HepG2 (cell line): ENCODE measurements around the gene B4GALT1. TPM values are rescaled to one million over a fixed set of nuclear protein-coding genes. Genes with fewer than 3 reads are reported as not detected.

ENCODE experiments used
- HMGA1 ChIP-seq: sonication (generic); formaldehyde crosslinking; conservative IDR thresholded peaks from 2 replicates; pipeline ENCODE4 v1.4.0; 2020; ENCODE audit warnings: missing genetic modification reagents
- MBNL3 ChIP-seq: fragments of 250-450 bp; sonication (Bioruptor Pico); conservative IDR thresholded peaks from 2 replicates; pipeline ENCODE4 v1.8.0; 2022; ENCODE audit warnings: mild to moderate bottlenecking, inconsistent platforms
- MTA1 ChIP-seq: sonication (generic); formaldehyde crosslinking; IDR thresholded peaks from 2 replicates; pipeline ENCODE4 v1.4.0; 2020; ENCODE audit warnings: missing genetic modification reagents, mild to moderate bottlenecking, borderline replicate concordance
- RARA ChIP-seq: IDR thresholded peaks from 2 replicates; pipeline ENCODE4 v1.6.1; 2016; ENCODE audit warnings: missing genetic modification reagents, missing compliant biosample characterization
- SNAI1 ChIP-seq: sonication (generic); formaldehyde crosslinking; IDR thresholded peaks from 2 replicates; pipeline ENCODE4 v1.5.0; 2020; ENCODE audit warnings: mild to moderate bottlenecking, missing genetic modification reagents, borderline replicate concordance
- ZBTB7B ChIP-seq: sonication (generic); formaldehyde crosslinking; IDR thresholded peaks from 2 replicates; pipeline ENCODE4 v1.4.0; 2020; ENCODE audit warnings: missing genetic modification reagents
- ZNF124 ChIP-seq: sonication (generic); formaldehyde crosslinking; IDR thresholded peaks from 2 replicates; pipeline ENCODE4 v1.4.0; 2020; ENCODE audit warnings: missing genetic modification reagents
- ZNF292 ChIP-seq: sonication (generic); formaldehyde crosslinking; IDR thresholded peaks from 2 replicates; pipeline ENCODE4 v1.8.1; 2022; ENCODE audit warnings: mild to moderate bottlenecking, low read depth, missing genetic modification reagents, borderline replicate concordance
- ZNF792 ChIP-seq: IDR thresholded peaks from 2 replicates; pipeline ENCODE4 v1.6.1; 2016
- ZNF816 ChIP-seq: sonication (generic); formaldehyde crosslinking; IDR thresholded peaks from 2 replicates; pipeline ENCODE4 v1.8.0; 2022; ENCODE audit warnings: missing genetic modification reagents, mild to moderate bottlenecking, borderline replicate concordance
- ZNF83 ChIP-seq: sonication (generic); formaldehyde crosslinking; IDR thresholded peaks from 2 replicates; pipeline ENCODE4 v1.4.0; 2020; ENCODE audit warnings: missing genetic modification reagents, mild to moderate bottlenecking, borderline replicate concordance
- ZNF850 ChIP-seq: sonication (generic); formaldehyde crosslinking; conservative IDR thresholded peaks from 2 replicates; pipeline ENCODE4 v1.9.0; 2021; ENCODE audit warnings: mild to moderate bottlenecking, missing genetic modification reagents
- ZNF879 ChIP-seq: sonication (generic); formaldehyde crosslinking; IDR thresholded peaks from 2 replicates; pipeline ENCODE4 v1.8.1; 2023; ENCODE audit warnings: missing genetic modification reagents
- polyA plus RNA-seq, 8 experiments: library from polyadenylated mRNA; depleted of rRNA in 3 of 8; stranded (reverse) in 7 of 8; unstranded in 1 of 8; fragments of >200 nt; fragmentation: Illumina TruSeq in 4 of 8; extraction: Trizol in 4 of 8; gene quantifications; 2 replicates each; pipeline versions ENCODE4 v1.2.1 to v1.2.3, GENCODE V29; 2011 to 2016; ENCODE audit warnings: low read depth in 4 of 8, missing spikeins in 1 of 8, mixed read lengths in 1 of 8; ENCODE audit not compliant: insufficient read depth in 1 of 8
- total RNA-seq, 5 experiments: library from RNA; depleted of rRNA; stranded (reverse); fragments of >200 nt; fragmentation: Illumina TruSeq; extraction: Trizol; gene quantifications; 2 replicates each; pipeline ENCODE4 v1.2.3, GENCODE V29; 2016; ENCODE audit warnings: low read depth in 1 of 5
- TF ChIP-seq, protein P1 (sequence below): sonication (generic); IDR thresholded peaks from 2 replicates; pipeline ENCODE4 v1.6.1; 2016; ENCODE audit warnings: low read depth, borderline replicate concordance
- TF ChIP-seq, protein P2 (sequence below): sonication (generic); formaldehyde crosslinking; IDR thresholded peaks from 2 replicates; pipeline ENCODE4 v1.8.0; 2022; ENCODE audit warnings: mild to moderate bottlenecking, missing genetic modification reagents
- TF ChIP-seq, protein P3 (sequence below): conservative IDR thresholded peaks from 2 replicates; pipeline ENCODE4 v1.6.1; 2018; ENCODE audit warnings: missing genetic modification reagents
- TF ChIP-seq, protein P4 (sequence below): sonication (generic); formaldehyde crosslinking; IDR thresholded peaks from 2 replicates; pipeline ENCODE4 v1.4.0; 2020; ENCODE audit warnings: missing genetic modification reagents, borderline replicate concordance

B4GALT1 gene
- total and polyA plus RNA-seq, 2 of the 13 experiments (the other 11 are each of a cell fraction or from before 2014, with no cell fraction given), result 15.7 to 33.5 TPM

DNA sequence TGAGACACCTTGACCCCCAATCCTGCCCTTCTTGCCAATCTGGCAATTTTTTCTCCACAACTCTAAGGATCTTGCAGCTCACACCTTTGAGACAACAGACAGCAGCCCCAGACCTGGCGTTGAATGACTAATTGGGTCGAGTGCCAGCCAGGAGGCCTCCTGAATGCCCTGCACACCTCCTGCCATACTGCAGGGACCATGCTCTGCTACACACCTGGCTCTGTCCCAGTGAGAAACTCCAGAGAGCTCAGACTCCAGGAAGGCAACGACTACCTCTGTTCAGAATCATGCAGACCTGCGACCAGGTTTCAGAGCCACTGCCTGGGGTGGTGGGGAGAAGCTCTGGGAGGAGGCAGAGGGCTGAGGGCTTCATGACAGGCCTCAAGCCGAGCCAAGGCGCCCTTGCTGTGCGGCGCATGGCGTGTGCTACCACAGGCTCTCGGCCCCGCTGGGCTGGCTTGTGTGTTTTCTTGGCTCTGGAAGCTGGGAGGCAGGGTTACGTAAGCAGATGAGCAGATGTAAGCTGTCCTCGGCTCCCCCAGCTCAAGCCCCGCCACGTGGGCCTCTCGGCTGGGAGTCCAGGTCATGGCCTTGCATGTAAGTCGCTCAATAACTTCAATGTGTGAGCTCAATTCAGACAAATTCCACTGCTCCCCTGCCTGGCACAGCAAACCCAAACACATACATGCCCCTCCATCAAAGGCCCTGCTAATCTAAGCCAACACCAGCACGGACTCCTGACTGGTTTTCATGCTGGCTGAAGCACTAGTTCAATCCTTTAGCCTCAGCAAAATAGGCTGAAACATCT lies 27.5 kb downstream of the B4GALT1 start (continued):
- TF ChIP-seq SNAI1 (CRISPR knock-in tag) (no peak), ZNF124 (CRISPR knock-in tag) (peak; percentile 94; the same call in 1 of the 2 replicates), ZNF850 (CRISPR knock-in tag) (no peak), ZNF879 (CRISPR knock-in tag) (no peak), RARA (CRISPR knock-in tag) (peak; percentile 95), HMGA1 (CRISPR knock-in tag) (no peak), ZNF792 (peak; percentile 89), ZNF292 (peak; percentile 98; the same call in 1 of the 2 replicates), ZBTB7B (peak; percentile 88; the same call in 1 of the 2 replicates), ZNF83 (CRISPR knock-in tag) (no peak), MBNL3 (CRISPR knock-in tag) (no peak), MTA1 (peak; percentile 97), ZNF816 (CRISPR knock-in tag) (no peak; the same call in 1 of the 2 replicates)
- TF ChIP-seq, protein P1, sequence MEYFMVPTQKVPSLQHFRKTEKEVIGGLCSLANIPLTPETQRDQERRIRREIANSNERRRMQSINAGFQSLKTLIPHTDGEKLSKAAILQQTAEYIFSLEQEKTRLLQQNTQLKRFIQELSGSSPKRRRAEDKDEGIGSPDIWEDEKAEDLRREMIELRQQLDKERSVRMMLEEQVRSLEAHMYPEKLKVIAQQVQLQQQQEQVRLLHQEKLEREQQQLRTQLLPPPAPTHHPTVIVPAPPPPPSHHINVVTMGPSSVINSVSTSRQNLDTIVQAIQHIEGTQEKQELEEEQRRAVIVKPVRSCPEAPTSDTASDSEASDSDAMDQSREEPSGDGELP, result peak; percentile 84; the same call in 1 of the 2 replicates
- TF ChIP-seq, protein P2, sequence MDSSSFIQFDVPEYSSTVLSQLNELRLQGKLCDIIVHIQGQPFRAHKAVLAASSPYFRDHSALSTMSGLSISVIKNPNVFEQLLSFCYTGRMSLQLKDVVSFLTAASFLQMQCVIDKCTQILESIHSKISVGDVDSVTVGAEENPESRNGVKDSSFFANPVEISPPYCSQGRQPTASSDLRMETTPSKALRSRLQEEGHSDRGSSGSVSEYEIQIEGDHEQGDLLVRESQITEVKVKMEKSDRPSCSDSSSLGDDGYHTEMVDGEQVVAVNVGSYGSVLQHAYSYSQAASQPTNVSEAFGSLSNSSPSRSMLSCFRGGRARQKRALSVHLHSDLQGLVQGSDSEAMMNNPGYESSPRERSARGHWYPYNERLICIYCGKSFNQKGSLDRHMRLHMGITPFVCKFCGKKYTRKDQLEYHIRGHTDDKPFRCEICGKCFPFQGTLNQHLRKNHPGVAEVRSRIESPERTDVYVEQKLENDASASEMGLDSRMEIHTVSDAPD (CRISPR knock-in tag), result no peak
- TF ChIP-seq, protein P3, sequence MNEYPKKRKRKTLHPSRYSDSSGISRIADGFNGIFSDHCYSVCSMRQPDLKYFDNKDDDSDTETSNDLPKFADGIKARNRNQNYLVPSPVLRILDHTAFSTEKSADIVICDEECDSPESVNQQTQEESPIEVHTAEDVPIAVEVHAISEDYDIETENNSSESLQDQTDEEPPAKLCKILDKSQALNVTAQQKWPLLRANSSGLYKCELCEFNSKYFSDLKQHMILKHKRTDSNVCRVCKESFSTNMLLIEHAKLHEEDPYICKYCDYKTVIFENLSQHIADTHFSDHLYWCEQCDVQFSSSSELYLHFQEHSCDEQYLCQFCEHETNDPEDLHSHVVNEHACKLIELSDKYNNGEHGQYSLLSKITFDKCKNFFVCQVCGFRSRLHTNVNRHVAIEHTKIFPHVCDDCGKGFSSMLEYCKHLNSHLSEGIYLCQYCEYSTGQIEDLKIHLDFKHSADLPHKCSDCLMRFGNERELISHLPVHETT (CRISPR knock-in tag), result no peak
- TF ChIP-seq, protein P4, sequence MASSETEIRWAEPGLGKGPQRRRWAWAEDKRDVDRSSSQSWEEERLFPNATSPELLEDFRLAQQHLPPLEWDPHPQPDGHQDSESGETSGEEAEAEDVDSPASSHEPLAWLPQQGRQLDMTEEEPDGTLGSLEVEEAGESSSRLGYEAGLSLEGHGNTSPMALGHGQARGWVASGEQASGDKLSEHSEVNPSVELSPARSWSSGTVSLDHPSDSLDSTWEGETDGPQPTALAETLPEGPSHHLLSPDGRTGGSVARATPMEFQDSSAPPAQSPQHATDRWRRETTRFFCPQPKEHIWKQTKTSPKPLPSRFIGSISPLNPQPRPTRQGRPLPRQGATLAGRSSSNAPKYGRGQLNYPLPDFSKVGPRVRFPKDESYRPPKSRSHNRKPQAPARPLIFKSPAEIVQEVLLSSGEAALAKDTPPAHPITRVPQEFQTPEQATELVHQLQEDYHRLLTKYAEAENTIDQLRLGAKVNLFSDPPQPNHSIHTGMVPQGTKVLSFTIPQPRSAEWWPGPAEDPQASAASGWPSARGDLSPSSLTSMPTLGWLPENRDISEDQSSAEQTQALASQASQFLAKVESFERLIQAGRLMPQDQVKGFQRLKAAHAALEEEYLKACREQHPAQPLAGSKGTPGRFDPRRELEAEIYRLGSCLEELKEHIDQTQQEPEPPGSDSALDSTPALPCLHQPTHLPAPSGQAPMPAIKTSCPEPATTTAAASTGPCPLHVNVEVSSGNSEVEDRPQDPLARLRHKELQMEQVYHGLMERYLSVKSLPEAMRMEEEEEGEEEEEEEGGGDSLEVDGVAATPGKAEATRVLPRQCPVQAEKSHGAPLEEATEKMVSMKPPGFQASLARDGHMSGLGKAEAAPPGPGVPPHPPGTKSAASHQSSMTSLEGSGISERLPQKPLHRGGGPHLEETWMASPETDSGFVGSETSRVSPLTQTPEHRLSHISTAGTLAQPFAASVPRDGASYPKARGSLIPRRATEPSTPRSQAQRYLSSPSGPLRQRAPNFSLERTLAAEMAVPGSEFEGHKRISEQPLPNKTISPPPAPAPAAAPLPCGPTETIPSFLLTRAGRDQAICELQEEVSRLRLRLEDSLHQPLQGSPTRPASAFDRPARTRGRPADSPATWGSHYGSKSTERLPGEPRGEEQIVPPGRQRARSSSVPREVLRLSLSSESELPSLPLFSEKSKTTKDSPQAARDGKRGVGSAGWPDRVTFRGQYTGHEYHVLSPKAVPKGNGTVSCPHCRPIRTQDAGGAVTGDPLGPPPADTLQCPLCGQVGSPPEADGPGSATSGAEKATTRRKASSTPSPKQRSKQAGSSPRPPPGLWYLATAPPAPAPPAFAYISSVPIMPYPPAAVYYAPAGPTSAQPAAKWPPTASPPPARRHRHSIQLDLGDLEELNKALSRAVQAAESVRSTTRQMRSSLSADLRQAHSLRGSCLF, result no peak
